Fibroblast of the conjunctiva (primary cell): ENCODE data around the gene SMARCA4.
"Not testable (repeated sequence)": the region's sequence is repeated elsewhere in the genome, so short reads cannot be mapped to it uniquely, and the experiment has no call there.

Source experiments
- DNase-seq: peaks from one replicate; pipeline ENCODE4 v3.0.0-alpha.2; 2010; ENCODE audit warnings: low read depth

The SMARCA4 gene

DNA sequence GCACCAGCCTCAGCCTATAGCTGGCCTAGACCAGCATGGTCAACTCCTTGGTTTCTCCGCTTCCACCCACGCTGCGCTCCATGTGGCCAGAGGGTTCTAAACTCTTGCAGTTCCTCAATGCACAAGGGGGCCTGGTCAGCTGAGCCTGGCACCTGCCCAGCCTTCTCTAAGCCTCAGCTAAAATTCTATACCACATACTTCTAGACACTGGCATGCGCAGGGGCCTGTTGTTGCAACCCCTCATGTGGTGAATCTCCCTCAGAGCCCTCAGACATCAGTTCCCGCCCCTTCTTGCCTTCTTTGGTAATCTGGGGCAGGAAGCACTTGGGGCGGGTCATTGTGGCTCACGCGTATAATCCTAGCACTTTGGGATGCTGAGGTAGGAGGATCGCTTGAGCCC is 108.7 kb downstream of the SMARCA4 start:
- no peak for DNase-seq

DNA sequence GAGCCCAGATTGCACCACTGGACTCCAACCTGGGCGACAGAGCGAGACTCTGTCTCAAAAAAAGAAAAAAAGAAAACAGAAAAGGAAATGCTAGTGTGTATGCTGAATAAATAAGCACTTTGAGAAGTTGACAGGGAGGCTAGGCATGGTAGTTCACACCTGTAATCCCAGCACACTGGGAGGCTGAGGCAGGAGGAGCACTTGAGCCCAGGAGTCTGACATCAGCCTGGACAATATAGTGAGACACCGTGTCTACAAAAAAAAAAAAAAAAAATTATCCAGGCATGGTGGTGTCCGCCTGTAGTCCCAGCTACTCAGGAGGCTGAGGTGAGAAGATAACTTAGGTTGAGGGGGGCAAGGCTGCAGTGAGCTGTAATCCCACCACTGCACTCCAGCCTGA is 109.3 kb downstream of the SMARCA4 start:
- DNase-seq = no peak

DNA sequence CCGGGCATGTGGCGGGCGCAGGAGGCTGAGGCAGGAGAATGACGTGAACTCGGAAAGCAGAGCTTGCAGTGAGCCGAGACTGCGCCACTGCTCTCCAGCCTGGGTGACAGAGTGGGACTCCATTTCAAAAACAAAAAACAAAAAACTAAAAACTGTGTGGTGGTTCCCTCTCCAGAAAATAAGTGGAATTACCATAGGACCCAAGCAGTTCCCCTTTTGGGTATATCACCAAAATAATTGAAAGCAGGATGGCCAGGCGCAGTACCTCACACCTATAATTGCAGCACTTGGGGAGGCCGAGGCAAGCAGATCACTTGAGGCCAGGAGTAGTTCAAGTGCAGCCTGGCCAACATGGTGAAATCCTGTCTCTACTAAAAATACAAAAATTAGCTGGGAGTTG is 112.7 kb downstream of the SMARCA4 start:
- no peak for DNase-seq

DNA sequence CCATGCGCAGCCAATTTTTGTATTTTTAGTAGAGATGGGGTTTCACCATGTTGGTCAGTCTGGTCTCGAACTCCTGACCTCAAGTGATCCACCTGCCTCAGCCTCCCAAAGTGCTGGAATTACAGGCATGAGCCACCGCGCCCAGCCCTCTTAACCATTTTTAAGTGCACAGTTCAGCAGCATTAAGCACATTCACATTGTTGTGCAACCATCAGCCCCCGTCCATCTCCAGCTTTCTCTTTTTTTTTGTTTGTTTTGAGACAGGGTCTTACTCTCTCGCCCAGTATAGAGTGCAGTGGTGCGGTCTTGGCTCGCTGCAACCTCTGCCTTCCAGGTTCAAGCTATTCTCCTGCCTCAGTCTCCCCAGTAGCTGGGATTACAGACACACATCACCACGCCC is 116.0 kb downstream of the SMARCA4 start:
- not testable (repeated sequence) for DNase-seq

DNA sequence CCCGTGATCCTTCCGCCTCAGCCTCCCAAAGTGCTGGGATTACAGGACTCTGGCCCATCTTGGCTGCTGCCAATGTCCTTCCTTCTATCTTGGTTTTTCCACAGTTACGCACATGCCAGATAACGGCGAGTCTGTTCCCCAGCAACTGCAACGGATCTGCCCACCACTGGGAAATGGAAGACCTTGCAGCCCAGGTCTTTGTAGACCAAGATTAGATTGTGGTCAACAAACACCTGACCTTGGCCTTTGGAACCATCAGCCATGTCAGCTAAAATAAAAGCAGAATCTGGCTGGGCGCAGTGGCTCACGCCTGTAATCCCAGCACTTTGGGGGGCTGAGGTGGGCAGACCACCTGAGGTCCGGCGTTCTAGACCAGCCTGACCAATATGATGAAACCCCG is 118.1 kb downstream of the SMARCA4 start:
- DNase-seq = no peak

DNA sequence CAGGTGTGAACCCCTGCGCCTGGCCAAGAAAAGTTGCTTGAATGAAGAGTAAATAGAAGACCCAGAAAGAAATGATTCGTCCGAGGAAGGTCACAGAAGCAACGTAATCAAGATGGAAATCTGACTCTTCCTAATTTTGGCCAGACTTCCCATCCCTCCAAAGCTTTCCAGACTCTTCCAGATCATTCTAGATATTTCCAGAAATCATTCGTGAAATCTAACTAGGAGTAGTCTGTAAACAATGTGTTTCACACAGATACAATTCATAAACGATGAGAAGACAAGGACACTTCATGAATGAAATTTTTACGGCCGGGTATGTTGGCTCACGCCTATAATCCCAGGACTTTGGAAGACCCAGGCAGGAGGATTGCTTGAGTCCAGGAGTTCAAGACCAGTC is 119.2 kb downstream of the SMARCA4 start:
- DNase-seq = no peak

DNA sequence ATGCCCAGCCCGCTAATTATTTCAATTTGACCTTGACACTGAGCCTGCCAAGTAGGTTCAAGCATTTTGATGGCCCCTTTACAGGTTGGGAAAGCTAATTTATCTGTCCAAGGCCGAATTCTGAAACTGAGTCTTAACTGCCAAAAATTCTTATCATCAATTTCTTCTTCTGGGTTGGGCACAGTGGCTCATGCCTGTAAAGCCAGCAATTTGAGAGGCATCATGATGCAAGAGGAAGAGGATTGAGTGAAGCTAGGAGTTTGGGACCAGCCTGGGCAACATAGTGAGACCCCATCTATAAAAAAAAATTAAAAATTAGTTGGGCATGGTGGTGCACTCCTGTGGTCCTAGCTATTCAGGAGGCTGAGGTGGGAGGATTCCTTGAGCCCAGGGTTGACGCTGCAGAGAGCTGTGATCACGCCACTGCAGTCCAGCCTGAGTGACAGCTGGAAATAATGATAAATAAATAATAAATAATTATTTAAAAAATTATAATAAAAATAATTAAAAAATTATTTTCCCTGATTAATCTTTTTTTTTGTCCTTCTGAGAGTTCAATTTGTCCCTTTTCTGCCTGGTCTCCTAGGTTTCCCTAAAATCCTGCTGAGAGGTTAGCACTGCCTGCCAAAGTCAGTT is 127.2 kb downstream of the SMARCA4 start:
- DNase-seq = no peak

DNA sequence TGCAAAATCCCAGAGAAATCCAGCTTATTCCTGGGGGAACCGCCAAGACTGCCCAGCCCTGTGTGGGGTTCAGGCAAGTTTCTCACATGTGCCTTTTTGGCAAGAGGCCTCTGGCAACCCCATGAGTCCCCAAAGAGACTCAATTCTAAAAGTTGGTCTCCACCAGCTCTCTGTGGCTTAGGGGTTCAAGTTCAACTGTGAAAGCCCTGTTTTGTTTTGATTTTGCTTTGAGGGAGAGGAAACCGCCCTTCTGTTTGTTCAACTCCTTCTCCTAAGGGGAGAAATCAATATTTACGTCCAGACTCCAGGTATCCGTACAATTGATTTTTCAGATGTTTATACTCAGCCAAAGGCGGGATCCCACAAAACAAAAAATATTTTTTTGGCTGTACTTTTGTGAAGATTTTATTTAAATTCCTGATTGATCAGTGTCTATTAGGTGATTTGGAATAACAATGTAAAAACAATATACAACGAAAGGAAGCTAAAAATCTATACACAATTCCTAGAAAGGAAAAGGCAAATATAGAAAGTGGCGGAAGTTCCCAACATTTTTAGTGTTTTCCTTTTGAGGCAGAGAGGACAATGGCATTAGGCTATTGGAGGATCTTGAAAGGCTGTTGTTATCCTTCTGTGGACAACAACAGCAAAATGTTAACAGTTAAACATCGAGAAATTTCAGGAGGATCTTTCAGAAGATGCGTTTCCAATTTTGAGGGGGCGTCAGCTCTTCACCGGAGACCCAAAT is 127.8 kb downstream of the SMARCA4 start:
- DNase-seq = peak; percentile 47

DNA sequence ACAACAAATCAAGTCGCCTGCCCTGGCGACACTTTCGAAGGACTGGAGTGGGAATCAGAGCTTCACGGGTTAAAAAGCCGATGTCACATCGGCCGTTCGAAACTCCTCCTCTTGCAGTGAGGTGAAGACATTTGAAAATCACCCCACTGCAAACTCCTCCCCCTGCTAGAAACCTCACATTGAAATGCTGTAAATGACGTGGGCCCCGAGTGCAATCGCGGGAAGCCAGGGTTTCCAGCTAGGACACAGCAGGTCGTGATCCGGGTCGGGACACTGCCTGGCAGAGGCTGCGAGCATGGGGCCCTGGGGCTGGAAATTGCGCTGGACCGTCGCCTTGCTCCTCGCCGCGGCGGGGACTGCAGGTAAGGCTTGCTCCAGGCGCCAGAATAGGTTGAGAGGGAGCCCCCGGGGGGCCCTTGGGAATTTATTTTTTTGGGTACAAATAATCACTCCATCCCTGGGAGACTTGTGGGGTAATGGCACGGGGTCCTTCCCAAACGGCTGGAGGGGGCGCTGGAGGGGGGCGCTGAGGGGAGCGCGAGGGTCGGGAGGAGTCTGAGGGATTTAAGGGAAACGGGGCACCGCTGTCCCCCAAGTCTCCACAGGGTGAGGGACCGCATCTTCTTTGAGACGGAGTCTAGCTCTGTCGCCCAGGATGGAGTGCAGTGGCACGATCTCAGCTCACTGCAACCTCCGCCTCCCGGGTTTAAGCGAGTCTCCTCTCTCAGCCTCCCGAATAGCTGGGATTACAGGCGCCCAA is 128.6 kb downstream of the SMARCA4 start, which contains the start of gene LDLR:
LDLR (plus strand) TSS at position 210 of the 760 bp plus-strand sequence; CDS start at position 296, 86 bp downstream.
- DNase-seq = peak; percentile 91

DNA sequence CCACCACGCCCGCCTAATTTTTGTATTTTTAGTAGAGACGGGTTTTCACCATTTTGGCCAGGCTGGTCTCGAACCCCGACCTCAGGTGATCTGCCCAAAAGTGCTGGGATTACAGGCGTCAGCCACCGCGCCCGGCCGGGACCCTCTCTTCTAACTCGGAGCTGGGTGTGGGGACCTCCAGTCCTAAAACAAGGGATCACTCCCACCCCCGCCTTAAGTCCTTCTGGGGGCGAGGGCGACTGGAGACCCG is 129.1 kb downstream of the SMARCA4 start:
- DNase-seq = not testable (repeated sequence)

DNA sequence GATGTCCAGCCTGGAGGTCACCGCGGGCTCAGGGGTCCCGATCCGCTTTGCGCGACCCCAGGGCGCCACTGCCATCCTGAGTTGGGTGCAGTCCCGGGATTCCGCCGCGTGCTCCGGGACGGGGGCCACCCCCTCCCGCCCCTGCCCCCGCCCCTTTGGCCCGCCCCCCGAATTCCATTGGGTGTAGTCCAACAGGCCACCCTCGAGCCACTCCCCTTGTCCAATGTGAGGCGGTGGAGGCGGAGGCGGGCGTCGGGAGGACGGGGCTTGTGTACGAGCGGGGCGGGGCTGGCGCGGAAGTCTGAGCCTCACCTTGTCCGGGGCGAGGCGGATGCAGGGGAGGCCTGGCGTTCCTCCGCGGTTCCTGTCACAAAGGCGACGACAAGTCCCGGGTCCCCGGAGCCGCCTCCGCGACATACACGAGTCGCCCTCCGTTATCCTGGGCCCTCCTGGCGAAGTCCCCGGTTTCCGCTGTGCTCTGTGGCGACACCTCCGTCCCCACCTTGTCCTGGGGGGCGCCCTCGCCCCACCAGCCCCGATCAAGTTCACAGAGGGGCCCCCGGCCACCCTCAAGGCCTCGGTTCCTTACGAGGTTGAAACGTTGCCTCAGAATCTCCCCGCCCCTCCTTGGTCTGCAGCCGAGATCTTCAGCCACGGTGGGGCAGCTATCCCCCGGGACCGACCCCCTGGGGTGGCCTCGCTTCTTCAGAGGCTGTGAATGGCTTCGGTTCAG is 129.6 kb downstream of the SMARCA4 start:
- peak; percentile 93 for DNase-seq

DNA sequence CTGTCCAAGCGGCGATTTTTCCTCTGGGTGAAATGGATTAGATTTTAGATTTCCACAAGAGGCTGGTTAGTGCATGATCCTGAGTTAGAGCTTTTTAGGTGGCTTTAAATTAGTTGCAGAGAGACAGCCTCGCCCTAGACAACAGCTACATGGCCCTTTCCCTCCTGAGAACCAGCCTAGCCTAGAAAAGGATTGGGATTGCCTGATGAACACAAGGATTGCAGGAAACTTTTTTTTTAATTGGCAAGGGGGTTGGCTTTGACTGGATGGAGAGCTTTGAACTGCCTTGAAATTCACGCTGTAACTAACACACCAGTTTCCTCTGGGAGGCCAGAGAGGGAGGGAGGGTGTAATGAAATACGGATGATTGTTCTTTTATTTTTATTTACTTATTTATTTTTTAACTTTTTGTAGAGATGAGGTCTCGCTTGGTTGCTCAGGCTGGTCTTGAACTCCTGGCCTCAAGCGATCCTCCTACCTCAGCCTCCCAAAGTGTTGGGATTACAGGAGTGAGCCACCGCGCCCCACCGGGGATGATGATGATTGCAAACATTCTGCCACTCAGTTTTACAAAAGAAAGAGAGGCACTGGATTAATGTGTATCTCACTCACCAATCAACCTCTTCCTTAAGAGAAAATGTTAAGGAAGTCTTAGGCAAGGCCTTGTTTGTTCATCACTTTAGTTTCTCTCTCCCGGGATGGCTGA is 130.3 kb downstream of the SMARCA4 start:
- DNase-seq = no peak

DNA sequence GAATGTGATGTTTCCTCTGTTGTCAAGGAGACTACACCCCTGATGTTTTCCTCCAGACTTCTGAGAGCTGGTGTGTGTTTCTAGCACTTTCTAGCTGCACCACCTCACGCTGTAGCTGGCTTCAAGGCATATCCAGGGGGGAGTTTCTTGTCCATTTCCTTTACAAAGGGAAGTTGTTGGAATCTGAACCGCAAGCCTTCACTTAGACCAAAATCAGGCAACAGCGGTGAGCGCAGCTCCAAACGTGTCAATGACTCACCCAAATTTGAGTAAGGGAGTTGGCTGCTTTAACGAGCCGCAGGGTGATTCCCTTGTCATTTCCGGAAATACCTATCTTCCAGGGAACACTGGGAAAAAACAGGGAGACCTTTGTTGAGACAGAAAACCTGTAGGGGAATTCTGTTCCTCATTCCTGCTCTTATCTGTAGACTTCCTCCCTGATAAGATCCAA is 130.9 kb downstream of the SMARCA4 start:
- DNase-seq = peak; percentile 60

DNA sequence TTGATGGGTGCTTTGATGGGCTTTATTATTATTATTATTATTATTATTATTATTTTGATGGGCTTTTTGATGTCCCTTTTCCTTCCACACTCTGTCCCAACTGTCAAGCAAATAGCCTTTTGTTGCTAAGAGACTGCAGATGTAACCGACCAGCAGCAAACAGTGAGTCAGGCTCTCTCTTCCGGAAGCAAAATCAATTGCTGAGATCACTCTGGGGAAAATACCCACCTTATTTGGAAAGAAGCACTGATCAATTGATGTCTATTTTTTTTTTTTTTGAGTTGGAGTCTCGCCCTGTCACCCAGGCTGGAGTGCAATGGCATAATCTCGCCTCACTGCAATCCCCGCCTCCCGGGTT is 131.3 kb downstream of the SMARCA4 start:
- peak; percentile 44 for DNase-seq

DNA sequence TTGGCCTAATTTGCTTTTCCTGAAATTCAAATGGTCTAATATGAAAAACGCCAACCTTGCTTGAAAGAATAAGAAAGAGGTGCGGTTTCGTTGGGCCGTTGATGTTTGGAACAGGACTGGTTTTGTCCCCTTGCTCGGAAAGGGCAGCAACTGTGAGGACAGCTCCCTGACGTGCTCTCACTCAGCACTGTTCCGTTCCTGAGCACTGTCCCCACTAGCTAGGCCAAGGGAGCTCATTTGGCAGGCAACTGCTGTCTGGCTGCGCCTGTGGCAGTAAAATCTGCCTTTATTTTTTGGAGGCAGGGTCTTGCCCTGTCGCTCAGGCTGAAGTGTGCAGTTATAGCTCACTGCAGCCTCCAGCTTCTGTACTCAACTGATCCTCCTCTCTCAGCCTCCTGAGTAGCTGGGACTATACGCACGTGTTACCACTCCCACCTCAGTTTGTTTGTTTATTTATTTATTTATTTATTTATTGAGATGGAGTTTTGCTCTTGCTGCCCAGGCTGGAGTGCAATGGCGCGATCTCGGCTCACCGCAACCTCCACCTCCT is 132.9 kb downstream of the SMARCA4 start:
- DNase-seq = no peak

DNA sequence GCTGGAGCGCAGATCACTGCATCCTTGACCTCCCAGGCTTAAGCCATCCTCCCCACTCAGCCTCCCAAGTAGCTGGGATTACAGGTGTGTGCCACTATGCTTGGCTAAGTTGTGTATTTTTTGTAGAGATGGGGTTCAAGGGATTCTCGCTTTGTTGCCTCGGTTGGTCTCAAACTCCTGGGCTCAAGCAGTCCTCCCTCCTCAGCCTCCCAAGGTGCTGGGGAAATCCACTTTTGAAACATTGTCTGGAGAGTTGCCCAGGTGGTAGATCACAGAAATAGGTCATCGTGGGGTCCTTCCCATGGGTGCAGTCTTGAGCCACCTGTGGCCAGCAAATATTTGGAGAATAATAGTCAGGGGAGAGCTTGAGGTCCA is 133.7 kb downstream of the SMARCA4 start:
- no peak for DNase-seq

DNA sequence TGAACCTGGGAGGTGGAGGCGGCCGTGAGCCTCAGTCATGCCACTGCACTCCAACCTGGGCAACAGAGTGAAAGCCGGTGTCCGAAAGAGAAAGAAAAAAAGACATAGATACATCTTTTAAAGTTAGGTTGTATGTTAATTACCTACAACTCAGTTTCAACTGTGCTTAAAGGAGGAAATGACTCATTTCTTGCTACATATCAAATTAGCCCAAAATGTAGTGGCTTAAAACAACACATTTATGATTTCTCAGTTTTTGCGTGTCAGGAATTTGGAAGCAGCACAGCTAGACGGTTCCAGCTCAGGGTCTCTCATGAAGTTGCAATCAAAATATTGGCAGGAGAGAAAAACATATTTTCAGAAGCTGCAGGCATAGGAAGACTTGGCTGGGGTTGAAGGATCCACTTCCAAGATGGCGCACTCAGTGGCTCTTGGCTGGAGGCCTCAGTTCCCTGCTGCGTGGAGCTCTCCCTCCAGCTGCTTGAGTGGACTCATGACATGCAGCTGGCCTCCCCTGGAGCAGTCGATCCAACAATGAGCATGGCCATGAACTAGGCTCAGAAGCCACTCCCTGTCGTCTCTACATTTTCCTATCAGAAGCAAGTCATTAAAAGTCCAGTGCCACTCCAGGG is 135.5 kb downstream of the SMARCA4 start:
- peak; percentile 81 for DNase-seq

DNA sequence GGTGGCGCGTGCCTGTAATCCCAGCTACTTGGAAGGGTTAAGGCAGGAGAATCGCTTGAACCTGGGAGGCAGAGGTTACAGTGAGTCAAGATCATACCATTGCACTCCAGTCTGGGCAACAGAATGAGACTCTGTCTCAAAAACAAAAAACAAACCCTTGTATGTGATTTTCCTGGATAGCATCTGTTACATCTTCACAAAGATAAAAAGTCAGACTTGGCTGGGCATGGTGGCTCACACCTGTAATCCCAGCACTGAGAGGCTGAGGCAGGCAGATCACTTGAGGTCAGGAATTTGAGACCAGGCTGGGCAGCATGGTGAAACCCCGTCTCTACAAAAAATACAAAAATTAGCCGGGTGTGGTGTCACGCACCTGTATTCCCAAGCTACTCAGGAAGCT is 136.5 kb downstream of the SMARCA4 start:
- not testable (repeated sequence) for DNase-seq

DNA sequence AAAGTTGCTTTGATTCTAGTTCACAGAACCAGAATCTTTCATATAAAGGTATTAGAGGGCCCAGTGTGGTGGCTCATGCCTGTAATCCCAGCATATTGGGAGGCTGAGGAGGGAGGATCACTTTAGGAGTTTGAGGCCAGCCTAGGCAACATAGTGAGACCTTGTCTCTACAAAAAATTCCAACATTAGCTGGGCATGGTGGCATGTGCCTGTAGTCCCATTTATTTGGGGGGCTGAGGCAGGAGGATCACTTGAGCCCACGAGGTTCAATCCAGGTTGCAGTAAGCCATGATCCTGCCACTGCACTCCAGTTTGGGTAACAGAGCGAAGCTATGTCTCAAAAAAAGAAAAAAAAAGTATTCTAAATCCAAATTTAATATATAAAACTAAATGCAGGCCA is 137.5 kb downstream of the SMARCA4 start:
- no peak for DNase-seq

DNA sequence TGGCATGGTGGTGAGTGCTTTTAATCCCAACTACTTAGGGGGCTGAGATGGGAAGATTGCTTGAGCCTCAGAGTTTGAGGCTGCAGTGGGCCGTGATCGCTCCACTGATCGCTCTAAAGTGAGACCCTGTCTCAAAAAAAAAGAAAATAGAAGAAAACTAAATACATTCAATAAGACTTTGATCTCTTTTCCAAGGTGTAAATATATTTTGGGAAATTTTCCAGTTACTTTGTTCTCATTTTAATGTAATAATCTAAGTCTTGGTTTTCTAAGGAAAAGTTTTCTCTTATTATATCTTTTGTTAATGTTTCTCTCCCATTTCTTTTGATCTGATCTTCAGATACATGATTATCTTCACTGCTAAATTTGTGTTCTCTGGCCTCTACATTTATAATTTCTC is 138.0 kb downstream of the SMARCA4 start:
- no peak for DNase-seq

DNA sequence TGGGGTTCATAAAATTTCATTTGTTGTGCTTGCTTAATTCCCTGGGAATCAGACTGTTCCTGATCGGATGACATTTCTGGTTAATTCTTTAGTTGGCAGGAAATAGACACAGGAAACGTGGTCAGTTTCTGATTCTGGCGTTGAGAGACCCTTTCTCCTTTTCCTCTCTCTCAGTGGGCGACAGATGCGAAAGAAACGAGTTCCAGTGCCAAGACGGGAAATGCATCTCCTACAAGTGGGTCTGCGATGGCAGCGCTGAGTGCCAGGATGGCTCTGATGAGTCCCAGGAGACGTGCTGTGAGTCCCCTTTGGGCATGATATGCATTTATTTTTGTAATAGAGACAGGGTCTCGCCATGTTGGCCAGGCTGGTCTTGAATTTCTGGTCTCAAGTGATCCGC is 139.2 kb downstream of the SMARCA4 start:
- no peak for DNase-seq
